NCI-H1048 (cell line): ENCODE data around the gene CHRNA4.

Source experiments
- DNase-seq: peaks from one replicate; lab custom pipeline; 2025; lab: John Stamatoyannopoulos, UW

The CHRNA4 gene

GRCh38 chr20:63320041-63320511 lies 41.1 kb downstream of the CHRNA4 start:
- DNase-seq, result no peak

DNA sequence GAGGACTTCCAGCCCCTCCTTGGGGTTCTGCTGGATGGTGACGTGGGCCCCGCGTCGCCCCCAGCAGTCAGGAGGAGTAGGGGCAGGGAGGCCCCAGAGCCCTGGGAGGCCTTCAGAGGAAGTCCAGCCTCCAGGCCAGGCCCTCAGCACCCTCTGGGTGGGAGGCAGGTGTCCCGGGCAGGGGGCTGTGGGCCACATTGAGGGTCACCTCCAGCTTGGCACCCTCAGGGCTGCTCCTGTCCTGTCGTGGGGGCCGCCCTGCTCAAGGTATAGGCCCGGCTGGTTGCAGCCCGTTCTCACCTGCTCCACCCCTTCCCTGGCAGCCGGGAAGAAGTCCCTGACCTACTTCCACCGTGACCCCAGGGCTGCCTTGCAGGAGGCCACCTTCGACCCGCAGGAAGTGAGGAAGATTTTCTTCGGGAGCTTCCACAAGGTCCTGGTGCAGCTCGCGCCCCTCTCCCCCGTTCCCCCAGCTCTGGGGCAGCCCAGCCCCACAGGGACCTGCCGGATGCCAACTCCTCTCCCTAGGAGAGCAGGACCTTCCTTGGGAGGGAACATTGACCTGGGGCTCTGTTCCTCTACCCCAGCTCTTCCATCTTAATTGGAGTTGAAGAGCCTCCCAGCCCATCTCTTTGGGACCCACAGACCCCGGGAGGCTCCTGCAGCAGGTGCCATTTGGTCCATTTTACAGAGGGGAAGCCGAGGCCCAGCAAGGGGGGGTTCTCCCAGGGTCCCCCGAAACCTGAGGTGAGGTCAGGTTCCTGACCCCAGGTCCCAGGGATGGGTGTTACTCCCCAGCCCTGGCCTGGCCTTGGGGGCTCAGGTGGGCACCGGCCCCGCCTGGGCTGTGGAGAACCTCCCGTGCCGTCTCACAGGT lies 41.7 kb downstream of the CHRNA4 start:
- no peak for DNase-seq

- DNase-seq, result no peak
Observed at GRCh38 chr20:63318391-63319163, 42.6 kb downstream of the CHRNA4 start.

DNA sequence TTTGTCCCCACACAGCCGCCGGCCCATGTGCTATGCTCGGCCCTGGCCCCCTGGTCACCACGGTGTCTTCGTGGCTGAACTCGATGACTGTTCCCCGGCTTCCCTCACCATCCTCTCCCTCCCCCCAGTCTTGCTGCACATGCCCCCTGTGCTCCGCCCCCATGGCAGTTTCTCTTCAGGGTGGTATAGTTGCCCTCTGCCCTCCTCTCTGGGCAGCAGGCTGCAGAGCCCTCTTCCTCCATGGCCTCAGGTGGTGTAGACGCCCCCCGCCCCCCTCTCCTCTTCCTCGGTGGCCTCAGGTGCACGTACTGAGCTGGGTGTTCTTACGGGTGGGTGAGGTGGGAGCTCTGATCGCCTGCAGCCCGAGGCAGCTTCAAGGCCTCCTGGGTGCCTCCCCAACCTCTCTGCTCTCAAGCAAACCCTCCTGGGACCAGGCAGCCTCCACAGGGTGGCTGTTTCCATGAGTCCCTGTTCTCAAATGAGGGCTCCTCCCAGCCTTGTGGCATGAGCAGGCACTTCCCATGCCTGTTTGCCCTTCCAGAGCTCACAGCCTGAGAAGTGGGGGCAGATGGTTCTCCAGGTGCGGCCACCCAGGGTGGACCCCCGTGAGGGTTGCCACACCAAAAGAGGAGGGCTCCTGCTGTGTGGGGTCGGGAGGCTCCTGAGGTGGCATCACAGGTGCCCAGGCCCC lies 43.4 kb downstream of the CHRNA4 start:
- DNase-seq, result no peak

- no peak for DNase-seq
Observed at GRCh38 chr20:63317061-63317460, 44.1 kb downstream of the CHRNA4 start.

- no peak for DNase-seq
Observed at GRCh38 chr20:63316502-63316921, 44.6 kb downstream of the CHRNA4 start.

GRCh38 chr20:63315731-63316491 lies 45.2 kb downstream of the CHRNA4 start:
- DNase-seq, result no peak

- no peak for DNase-seq
Observed at GRCh38 chr20:63315240-63315689, 45.9 kb downstream of the CHRNA4 start.

DNA sequence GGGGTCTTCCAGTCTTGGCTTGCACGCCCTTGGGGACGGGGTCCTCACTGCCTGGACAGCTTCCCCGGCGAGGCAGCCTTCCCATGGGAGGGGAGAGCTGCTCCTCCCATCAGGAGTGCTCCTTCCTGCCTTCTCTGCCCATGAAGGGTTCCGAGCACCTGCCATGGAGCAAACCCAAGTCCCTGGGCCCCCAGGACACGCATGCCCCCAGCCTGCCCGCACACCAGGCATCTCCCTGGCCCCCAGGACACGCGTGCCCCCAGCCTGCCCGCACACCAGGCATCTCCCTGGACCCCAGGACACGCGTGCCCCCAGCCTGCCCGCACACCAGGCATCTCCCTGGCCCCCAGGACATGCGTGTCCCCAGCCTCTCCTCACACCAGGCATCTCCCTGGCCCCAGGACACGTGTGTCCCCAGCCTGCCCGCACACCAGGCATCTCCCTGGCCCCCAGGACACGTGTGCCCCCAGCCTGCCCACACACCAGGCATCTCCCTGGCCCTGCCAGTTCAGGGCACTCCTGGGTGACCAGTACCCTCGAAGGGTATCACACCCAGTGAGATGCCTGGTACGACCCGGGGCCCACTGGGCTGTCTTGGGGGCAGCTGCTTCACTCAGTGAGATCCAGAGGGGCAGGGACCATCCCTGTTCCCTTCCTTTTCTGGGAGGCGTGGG lies 46.4 kb downstream of the CHRNA4 start:
- DNase-seq, result no peak

DNA sequence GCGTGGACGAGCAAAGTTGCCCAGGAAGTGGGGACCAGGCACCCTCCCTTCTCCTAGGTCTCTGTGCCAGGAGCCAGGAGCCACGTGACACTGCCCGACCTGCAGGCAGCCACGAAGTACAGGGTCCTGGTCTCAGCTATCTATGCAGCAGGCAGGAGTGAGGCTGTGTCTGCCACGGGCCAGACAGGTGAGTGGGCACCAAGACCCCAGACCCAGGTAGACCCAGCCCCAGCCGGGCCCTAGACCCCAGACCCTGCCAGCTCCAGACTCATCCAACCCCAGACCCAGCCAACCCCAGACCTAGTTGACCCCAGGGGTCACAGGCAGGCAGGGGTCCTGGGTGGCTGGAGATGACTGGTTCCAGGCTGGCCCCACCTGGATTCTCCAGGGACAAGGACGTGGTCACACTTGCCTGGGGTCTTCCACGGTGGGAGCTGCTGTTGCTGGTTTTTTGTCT lies 47.1 kb downstream of the CHRNA4 start:
- DNase-seq, result no peak

- DNase-seq, result no peak
Observed at GRCh38 chr20:63313349-63314014, 47.7 kb downstream of the CHRNA4 start.

DNA sequence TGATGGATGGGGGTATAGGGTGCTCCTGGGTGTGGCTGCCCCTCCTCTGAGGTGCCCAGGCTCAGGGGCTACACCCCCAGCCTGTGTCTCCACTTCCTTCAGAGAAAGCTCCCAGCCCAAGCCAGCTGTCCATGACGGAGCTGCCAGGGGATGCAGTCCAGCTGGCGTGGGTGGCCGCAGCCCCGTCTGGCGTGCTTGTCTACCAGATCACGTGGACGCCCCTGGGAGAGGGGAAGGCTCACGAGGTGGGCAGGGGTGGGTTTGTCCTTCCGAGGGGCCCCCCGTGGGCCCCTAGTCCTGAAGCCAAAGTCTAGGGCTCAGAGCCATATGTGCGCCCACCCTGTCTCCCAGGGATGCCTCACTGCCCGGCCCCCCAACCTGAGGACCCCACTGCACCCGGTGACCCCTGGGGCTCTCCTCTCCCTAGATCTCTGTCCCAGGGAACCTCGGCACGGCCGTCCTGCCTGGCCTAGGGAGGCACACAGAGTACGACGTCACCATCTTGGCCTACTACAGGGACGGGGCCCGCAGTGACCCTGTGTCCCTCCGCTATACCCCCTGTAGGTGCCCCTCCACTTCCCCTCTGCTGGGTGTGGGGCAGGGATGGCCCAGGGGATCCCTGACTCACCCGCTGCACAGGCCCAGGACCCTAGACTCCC lies 48.3 kb downstream of the CHRNA4 start:
- DNase-seq, result no peak

DNA sequence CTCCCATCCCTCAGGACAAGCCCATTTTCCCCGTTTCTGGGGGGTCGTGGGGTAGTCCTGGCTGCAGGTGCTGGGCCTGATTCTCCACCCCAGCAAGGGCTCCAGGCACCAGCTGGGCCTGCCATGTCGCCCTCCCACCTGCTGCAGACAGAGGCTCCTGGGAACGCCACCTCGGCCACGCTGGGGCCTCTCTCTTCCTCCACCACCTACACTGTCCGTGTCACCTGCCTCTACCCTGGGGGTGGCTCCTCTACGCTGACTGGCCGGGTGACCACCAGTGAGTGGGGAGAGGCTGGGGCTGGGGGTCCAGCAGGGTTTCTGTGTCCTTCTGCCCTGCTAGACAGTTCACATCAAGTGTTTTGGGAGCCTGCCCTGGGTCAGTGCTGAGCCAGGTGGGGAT lies 48.9 kb downstream of the CHRNA4 start:
- no peak for DNase-seq

- no peak for DNase-seq
Observed at GRCh38 chr20:63311833-63312243, 49.3 kb downstream of the CHRNA4 start.

DNA sequence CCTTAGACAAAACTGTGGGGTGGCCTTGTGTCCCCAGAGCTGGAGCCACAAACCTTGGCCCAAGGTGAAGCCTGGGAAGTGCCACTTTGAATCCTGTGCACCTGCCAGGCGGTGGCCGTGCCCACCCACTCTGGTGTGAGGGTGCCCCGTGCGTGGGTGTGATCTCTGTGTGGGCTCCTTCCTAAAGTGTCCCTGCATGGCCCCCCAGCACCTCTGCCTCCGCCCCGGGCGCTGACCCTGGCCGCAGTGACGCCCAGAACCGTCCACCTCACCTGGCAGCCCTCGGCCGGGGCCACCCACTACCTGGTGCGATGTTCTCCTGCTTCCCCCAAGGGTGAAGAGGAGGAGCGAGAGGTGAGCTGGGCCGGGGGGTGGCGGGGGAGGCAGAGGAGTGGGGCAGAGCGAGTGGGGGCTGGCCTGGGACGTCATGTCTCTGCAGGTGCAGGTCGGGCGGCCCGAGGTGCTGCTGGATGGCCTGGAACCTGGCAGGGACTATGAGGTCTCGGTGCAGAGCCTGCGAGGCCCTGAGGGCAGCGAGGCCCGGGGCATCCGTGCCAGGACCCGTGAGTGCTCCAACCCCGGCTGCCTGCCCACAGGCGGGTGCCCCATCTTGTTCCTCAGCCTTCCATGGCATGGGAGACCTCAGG lies 49.8 kb downstream of the CHRNA4 start:
- no peak for DNase-seq

DNA sequence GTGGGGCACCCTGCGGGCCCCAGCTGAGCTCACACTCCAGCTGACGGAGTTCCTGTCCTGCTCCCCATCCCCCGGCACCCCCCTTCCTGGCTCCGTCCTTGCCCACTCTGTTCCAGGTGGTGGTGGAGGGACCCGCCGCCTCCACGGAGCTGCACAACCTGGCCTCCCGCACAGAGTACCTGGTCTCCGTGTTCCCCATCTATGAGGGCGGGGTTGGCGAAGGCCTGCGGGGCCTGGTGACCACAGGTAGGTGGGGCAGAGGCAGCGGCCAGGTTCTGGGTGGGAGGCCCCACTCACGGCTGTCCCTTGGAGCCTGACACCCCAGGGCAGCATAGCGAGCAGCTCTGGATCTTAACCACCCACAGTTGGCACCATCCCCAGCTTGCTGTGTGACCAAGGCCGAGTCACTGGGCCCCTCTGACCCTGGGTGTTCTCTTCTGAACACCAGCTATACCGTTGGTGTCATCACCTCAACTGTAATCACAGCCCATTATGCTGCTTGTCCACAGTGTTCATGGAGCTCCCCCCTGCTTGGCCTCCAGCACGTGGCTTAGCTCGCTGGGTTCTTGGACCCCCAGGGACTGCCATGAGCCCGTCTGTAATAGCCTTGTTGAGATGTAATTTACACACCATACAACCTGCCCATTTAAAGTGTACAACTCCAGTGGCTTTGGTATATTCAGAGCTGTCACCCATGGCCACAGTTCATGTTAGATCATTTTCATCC lies 50.7 kb downstream of the CHRNA4 start:
- DNase-seq, result no peak

DNA sequence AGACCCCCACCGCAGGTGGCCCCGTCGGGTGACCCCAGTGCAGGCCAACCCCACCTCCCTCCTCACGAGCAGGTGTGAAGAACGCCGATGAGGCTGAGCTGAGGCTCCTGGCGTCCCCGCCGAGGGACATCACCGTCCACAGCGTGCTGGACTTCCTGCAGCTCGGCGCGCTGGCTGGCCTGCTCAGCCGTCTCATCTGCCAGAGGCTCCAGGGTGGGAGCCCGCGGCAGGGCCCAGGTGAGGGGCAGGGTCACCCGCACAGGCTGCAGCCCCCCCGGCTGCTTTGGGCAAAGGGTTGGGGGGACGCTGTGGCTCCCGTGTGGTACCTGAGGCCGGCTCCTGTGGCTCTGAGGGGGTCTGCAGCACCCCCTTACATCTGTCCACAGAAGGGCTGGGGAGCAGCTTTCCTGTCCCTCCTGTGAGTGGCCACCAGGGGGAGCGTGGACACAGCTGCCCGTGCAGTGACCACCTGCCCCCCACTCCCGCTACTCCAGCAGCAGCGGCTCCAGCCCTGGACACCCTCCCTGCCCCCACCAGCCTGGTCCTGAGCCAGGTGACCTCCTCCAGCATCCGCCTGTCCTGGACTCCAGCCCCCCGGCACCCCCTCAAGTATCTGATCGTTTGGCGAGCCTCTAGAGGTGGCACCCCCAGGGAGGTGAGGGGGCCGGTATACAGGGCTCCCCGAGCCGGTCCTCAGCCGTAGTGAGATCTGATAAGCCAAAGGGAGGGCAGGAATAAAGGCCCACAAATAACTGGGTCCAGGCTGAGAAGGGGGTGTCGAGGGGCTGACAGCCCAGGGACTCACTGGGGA lies 51.7 kb downstream of the CHRNA4 start:
- no peak for DNase-seq
